Activated naive CD4-positive, alpha-beta T cell (primary cell): ENCODE results near the gene ACTL7A.
"Not testable (repeated sequence)": the region's sequence is repeated elsewhere in the genome, so short reads cannot be mapped to it uniquely, and the experiment has no call there.

Experiments
- DNase-seq, 4 experiments: peaks; one replicate each; lab custom pipeline; 2025; lab: John Stamatoyannopoulos, UW

ACTL7A gene

GRCh38 chr9:108880738-108881316, 18.8 kb downstream of the ACTL7A start:
- DNase-seq = no peak

GRCh38 chr9:108882052-108882888, 20.2 kb downstream of the ACTL7A start:
- no peak for DNase-seq

GRCh38 chr9:108883085-108883484, 21.0 kb downstream of the ACTL7A start:
- DNase-seq = no peak

GRCh38 chr9:108884701-108885100, 22.6 kb downstream of the ACTL7A start:
- no peak for DNase-seq

GRCh38 chr9:108885643-108886348, 23.7 kb downstream of the ACTL7A start:
- DNase-seq = peak in 1 of 4 experiments; percentile 8

- DNase-seq = not testable (repeated sequence)
Measured at GRCh38 chr9:108886594-108887271, 24.7 kb downstream of the ACTL7A start.

- DNase-seq = no peak
Measured at GRCh38 chr9:108889649-108890067, 27.6 kb downstream of the ACTL7A start.

- no peak for DNase-seq
Measured at GRCh38 chr9:108894225-108894997, 32.3 kb downstream of the ACTL7A start.

GRCh38 chr9:108897324-108898096, 35.4 kb downstream of the ACTL7A start:
- DNase-seq = no peak

- DNase-seq = not testable (repeated sequence)
Measured at GRCh38 chr9:108899023-108899695, 37.1 kb downstream of the ACTL7A start.

GRCh38 chr9:108900176-108900575, 38.1 kb downstream of the ACTL7A start:
- no peak for DNase-seq

- no peak for DNase-seq
Measured at GRCh38 chr9:108903420-108904103, 41.5 kb downstream of the ACTL7A start.

- DNase-seq = no peak
Measured at GRCh38 chr9:108904161-108904560, 42.1 kb downstream of the ACTL7A start.

GRCh38 chr9:108905494-108905893, 43.4 kb downstream of the ACTL7A start:
- DNase-seq = no peak

GRCh38 chr9:108910402-108910801, 48.3 kb downstream of the ACTL7A start:
- DNase-seq = no peak

- DNase-seq = no peak
Measured at GRCh38 chr9:108910914-108911313, 48.8 kb downstream of the ACTL7A start.

GRCh38 chr9:108911820-108912219, 49.8 kb downstream of the ACTL7A start:
- no peak for DNase-seq
